ENCODE results near the gene DNASE1L2. TPM values are rescaled to one million over a fixed set of nuclear protein-coding genes. Genes with fewer than 3 reads are reported as not detected.

Gene DNASE1L2
- total and polyA plus RNA-seq, 2 donors (not counting 1 experiment from before 2014, with no cell fraction given) = 0.34 to 0.99 TPM

DNA sequence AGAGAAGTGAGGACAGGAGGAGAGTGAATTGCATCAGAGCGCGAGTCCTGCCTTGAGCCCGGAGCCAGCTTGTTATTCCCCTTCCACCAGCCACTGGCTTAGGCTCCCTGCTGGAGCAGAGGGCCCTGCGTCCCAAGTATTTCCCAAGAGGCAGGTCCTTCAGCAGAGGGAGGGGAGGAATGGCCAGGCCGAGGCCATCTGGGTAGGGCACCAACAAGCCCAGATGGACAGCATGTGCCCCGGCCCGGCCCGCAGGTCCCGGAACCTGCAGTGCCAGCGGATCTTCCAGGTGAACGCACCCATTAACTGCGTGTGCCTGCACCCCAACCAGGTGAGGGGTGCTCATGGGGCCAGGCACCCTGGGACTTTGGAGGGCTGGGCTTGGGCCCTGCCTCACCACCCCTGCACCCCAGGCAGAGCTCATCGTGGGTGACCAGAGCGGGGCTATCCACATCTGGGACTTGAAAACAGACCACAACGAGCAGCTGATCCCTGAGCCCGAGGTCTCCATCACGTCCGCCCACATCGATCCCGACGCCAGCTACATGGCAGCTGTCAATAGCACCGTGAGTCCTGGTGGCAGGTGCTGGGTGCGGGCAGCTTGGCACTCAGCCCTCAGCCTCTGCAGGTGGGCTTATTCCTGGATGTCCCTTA lies 29.3 kb upstream of the DNASE1L2 start:
- peaks cover 2% of the 10 kb centered on the region for H3K4me1 ChIP-seq (ENCODE audit: control insufficient read depth, extremely low read depth, insufficient read depth, low read length)
- TF ChIP-seq EZH2 (IDR thresholded peaks at IDR 0.05; ENCODE audit: low read length, missing control alignments) = no peak
- TF ChIP-seq, protein P1, sequence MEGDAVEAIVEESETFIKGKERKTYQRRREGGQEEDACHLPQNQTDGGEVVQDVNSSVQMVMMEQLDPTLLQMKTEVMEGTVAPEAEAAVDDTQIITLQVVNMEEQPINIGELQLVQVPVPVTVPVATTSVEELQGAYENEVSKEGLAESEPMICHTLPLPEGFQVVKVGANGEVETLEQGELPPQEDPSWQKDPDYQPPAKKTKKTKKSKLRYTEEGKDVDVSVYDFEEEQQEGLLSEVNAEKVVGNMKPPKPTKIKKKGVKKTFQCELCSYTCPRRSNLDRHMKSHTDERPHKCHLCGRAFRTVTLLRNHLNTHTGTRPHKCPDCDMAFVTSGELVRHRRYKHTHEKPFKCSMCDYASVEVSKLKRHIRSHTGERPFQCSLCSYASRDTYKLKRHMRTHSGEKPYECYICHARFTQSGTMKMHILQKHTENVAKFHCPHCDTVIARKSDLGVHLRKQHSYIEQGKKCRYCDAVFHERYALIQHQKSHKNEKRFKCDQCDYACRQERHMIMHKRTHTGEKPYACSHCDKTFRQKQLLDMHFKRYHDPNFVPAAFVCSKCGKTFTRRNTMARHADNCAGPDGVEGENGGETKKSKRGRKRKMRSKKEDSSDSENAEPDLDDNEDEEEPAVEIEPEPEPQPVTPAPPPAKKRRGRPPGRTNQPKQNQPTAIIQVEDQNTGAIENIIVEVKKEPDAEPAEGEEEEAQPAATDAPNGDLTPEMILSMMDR (conservative IDR thresholded peaks at IDR 0.05 in 1 of 2, IDR thresholded peaks at IDR 0.05 in 1 of 2; ENCODE audit: low read depth in 1 of 2, low read length in 2 of 2) = no peak
- H3K4me3 ChIP-seq (replicated peaks in 1 of 4; ENCODE audit: control extremely low read depth in 1 of 4, insufficient read depth in 1 of 4, low read depth in 3 of 4, low read length in 4 of 4) = no peak overlapping the region
- no peak overlapping the region for H3K27ac ChIP-seq (ENCODE audit: insufficient read depth, low read length)
- H4K20me1 ChIP-seq (ENCODE audit: control insufficient read depth, extremely low read depth, insufficient read depth, low read length) = no peaks in the 10 kb centered on the region
- H3K4me2 ChIP-seq (ENCODE audit: extremely low read depth, insufficient read depth, low read length) = no peak overlapping the region
- DNase-seq (ENCODE audit: low read depth in 2 of 2) = no peak
- no peaks in the 10 kb centered on the region for H3K27me3 ChIP-seq (ENCODE audit: control insufficient read depth, insufficient read depth, low read length)
- H3K79me2 ChIP-seq (ENCODE audit: control insufficient read depth, insufficient read depth, low read length) = peaks cover 7% of the 10 kb centered on the region
- no peaks in the 10 kb centered on the region for H3K9me3 ChIP-seq (ENCODE audit: control insufficient read depth, insufficient read depth, low read depth, low read length)
- H3K36me3 ChIP-seq (ENCODE audit: control insufficient read depth, insufficient read depth, low read length) = peaks cover 25% of the 10 kb centered on the region
- H3K9ac ChIP-seq (ENCODE audit: insufficient read depth, low read length) = no peak overlapping the region
- H2AFZ ChIP-seq (ENCODE audit: low read length) = no peak overlapping the region

DNA sequence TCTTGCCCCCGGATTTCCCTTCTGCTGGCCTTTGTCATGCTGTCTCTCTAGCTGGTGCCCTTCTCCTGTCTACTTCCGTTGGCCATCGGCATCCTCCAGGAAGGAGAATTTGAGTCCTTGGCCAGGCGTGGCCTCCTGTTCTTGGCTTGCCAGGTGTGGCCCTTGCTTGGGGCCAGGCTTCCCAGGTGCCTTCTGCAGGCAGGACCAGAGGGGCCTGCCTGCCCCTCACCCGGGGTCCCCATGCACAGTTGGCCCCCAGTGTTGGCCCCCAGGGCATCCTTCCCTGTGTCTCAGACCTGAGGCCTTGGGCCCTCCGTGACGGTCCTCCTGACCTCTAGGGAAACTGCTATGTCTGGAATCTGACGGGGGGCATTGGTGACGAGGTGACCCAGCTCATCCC lies 28.4 kb upstream of the DNASE1L2 start:
- no peak overlapping the region for H2AFZ ChIP-seq (ENCODE audit: low read length)
- no peaks in the 10 kb centered on the region for H4K20me1 ChIP-seq (ENCODE audit: control insufficient read depth, extremely low read depth, insufficient read depth, low read length)
- no peak overlapping the region for H3K9ac ChIP-seq (ENCODE audit: insufficient read depth, low read length)
- no peak overlapping the region for H3K4me3 ChIP-seq (replicated peaks in 1 of 4; ENCODE audit: control extremely low read depth in 1 of 4, insufficient read depth in 1 of 4, low read depth in 3 of 4, low read length in 4 of 4)
- DNase-seq (ENCODE audit: low read depth in 2 of 2) = no peak
- H3K27ac ChIP-seq (ENCODE audit: insufficient read depth, low read length) = no peak overlapping the region
- TF ChIP-seq, protein P1 (conservative IDR thresholded peaks at IDR 0.05 in 1 of 2, IDR thresholded peaks at IDR 0.05 in 1 of 2; ENCODE audit: low read depth in 1 of 2, low read length in 2 of 2) = no peak
- no peak for TF ChIP-seq EZH2 (IDR thresholded peaks at IDR 0.05; ENCODE audit: low read length, missing control alignments)
- H3K36me3 ChIP-seq (ENCODE audit: control insufficient read depth, insufficient read depth, low read length) = peaks cover 27% of the 10 kb centered on the region
- no peaks in the 10 kb centered on the region for H3K27me3 ChIP-seq (ENCODE audit: control insufficient read depth, insufficient read depth, low read length)
- no peak overlapping the region for H3K4me2 ChIP-seq (ENCODE audit: extremely low read depth, insufficient read depth, low read length)
- H3K4me1 ChIP-seq (ENCODE audit: control insufficient read depth, extremely low read depth, insufficient read depth, low read length) = peaks cover 7% of the 10 kb centered on the region
- H3K9me3 ChIP-seq (ENCODE audit: control insufficient read depth, insufficient read depth, low read depth, low read length) = no peaks in the 10 kb centered on the region
- H3K79me2 ChIP-seq (ENCODE audit: control insufficient read depth, insufficient read depth, low read length) = peaks cover 11% of the 10 kb centered on the region

- peaks cover 9% of the 10 kb centered on the region for H3K4me1 ChIP-seq (ENCODE audit: control insufficient read depth, extremely low read depth, insufficient read depth, low read length)
- no peak overlapping the region for H3K4me3 ChIP-seq (replicated peaks in 1 of 4; ENCODE audit: control extremely low read depth in 1 of 4, insufficient read depth in 1 of 4, low read depth in 3 of 4, low read length in 4 of 4)
- DNase-seq (ENCODE audit: low read depth in 2 of 2) = no peak
- H3K27me3 ChIP-seq (ENCODE audit: control insufficient read depth, insufficient read depth, low read length) = no peaks in the 10 kb centered on the region
- peaks cover 15% of the 10 kb centered on the region for H3K79me2 ChIP-seq (ENCODE audit: control insufficient read depth, insufficient read depth, low read length)
- no peaks in the 10 kb centered on the region for H3K9me3 ChIP-seq (ENCODE audit: control insufficient read depth, insufficient read depth, low read depth, low read length)
- no peak overlapping the region for H3K27ac ChIP-seq (ENCODE audit: insufficient read depth, low read length)
- H3K9ac ChIP-seq (ENCODE audit: insufficient read depth, low read length) = no peak overlapping the region
- TF ChIP-seq, protein P1 (conservative IDR thresholded peaks at IDR 0.05 in 1 of 2, IDR thresholded peaks at IDR 0.05 in 1 of 2; ENCODE audit: low read depth in 1 of 2, low read length in 2 of 2) = no peak
- TF ChIP-seq EZH2 (IDR thresholded peaks at IDR 0.05; ENCODE audit: low read length, missing control alignments) = no peak
- H2AFZ ChIP-seq (ENCODE audit: low read length) = no peak overlapping the region
- peaks cover 27% of the 10 kb centered on the region for H3K36me3 ChIP-seq (ENCODE audit: control insufficient read depth, insufficient read depth, low read length)
- no peak overlapping the region for H3K4me2 ChIP-seq (ENCODE audit: extremely low read depth, insufficient read depth, low read length)
- H4K20me1 ChIP-seq (ENCODE audit: control insufficient read depth, extremely low read depth, insufficient read depth, low read length) = no peaks in the 10 kb centered on the region
Observed at GRCh38 chr16:2208308-2208707, 27.9 kb upstream of the DNASE1L2 start.

All from fibroblast of lung (primary cell).